ENCODE measurements around the gene CD320.

DNA sequence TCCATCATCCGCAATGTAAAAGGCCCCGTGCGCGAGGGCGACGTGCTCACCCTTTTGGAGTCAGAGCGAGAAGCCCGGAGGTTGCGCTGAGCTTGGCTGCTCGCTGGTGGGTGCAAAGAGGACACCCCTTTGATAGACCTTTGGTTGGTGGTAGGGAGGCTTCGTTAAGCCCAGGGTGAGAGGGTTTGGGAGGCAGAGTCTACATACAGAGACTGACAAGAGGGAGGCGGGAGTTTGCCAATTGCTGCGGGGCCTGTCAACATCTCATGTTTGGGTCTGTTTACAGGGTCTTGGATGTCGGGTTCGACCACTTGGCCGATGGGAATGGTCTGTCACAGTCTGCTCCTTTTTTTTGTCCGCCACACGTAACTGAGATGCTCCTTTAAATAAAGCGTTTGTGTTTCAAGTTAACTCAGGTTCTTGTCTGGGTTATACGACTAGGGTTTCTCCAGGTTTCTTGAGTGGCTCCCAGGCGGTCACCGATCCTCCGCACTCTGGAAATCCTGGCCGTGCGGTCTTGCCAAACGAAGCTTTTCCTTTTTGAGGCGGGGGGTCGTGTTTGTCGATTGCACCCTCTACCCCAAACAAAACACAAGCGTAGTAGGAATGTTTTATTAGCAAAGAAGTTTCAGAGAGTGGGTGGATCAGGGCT is 14.0 kb upstream of the CD320 start:
- TF ChIP-seq POLR2AphosphoS5 (IDR thresholded peaks at IDR 0.05; ENCODE audit: low read depth, low read length) (no peak), POLR2A (IDR thresholded peaks at IDR 0.05; ENCODE audit: low read depth, low read length) (no peak), TAF1 (IDR thresholded peaks at IDR 0.05; ENCODE audit: borderline replicate concordance, low read depth, low read length) (no peak)
